H4 (cell line): Measurements from ENCODE around the gene ERICH6B. TPM values are rescaled to one million over a fixed set of nuclear protein-coding genes. Genes with fewer than 3 reads are reported as not detected.
"Not testable (repeated sequence)": the region's sequence is repeated elsewhere in the genome, so short reads cannot be mapped to it uniquely, and the experiment has no call there.

Experiments
- DNase-seq: peaks from one replicate; pipeline ENCODE4 v3.0.0-alpha.2; 2015; ENCODE audit warnings: low spot score
- total RNA-seq: library from RNA; depleted of rRNA; stranded (reverse); fragments of >200 nt; shearing (Covaris generic); gene quantifications from 2 replicates; pipeline ENCODE4 v1.2.3, GENCODE V29; 2014; rRNA removed

Gene ERICH6B
- not detected in 2 replicates for total RNA-seq

- DNase-seq = no peak
These were observed at the start of gene ERICH6B for GRCh38 chr13:45615501-45616101. TSS of gene ERICH6B (minus strand) at chr13:45615739. CDS start at chr13:45597005, 18,734 bp downstream.

DNA sequence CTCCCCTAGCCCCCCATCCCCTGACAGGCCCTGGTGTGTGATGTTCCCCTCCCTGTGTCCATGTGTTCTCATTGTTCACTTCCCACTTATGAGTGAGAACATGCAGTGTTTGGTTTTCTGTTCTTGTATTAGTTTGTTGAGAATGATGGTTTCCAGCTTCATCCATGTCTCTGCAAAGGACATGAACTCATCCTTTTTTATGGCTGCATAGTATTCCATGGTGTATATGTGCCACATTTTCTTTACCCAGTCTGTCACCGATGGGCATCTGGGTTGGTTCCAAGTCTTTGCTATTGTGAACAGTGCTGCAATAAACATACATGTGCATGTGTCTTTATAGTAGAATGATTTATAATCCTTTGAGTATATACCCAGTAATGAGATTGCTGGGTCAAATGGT lies 47.4 kb upstream of the ERICH6B start:
- DNase-seq = not testable (repeated sequence)

- no peak for DNase-seq
These were observed 46.6 kb upstream of the ERICH6B start for GRCh38 chr13:45662162-45662561.

DNA sequence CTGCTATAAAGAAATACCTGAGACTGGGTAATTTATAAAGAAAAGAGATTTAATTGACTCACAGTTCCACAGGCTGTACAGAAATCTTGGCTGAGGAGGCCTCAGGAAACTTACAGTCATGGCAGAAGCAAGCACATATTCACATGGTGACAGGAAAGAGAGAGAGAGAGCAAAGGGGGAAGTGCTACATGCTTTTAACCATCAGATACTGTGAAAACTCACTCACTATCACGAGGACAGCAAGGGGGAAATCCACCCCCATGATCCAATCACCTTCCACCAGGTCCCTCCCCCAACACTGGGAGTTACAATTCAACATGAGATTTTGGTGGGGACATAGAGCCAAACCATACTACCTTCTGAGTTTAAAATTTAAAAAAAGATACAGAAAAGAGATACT lies 44.9 kb upstream of the ERICH6B start:
- DNase-seq = not testable (repeated sequence)

DNA sequence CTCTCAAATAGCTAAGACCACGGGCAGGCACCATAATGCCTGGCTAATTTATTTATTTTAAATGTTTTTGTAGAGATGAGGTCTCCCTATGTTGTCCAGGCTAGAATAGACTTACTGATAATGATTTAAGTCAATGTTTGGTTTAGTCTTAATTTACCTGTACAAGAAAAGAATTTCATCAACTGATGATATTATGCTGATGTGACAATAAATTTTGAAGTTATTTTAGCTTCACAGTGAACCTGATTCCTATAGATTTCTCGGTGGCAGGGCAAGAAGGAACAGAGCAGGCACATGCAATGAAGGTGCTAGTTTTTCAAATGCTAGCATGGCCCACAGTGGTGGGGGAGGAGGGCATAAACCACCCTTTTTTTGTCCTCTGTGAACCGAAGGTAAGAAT lies 44.0 kb upstream of the ERICH6B start:
- DNase-seq = no peak

DNA sequence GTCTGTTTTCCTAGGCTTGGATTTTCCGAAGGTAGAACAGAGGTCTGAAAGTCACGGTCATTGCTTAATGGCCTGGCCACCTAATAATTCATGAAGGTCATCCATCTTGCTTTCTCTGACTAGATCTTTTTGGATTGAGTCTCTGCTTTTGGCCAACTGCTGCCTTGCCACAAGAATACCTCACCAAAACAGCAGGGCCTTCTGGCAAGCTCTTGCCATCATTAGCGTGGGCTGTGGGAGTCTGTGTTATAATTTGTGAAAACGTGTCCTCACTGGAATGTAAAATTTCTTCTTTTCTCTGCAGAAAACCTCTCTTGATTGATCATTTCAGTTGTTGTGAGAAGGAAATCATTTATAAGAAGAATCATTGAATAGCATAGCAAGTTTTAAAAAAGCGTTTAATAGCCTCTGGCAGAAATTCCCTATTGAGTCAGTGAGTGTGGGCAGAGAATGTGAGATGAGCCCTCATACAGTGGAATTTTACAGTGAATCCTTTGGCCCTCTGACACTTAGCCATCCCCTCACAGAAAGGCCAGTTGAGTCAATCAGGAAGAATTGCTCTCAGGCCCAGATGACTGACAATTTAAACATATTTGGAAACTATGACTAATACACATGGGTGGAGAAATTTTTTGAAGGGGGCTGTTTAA lies 43.2 kb upstream of the ERICH6B start:
- no peak for DNase-seq

GRCh38 chr13:45654633-45655349 lies 39.3 kb upstream of the ERICH6B start:
- no peak for DNase-seq

GRCh38 chr13:45645263-45645662 lies 29.7 kb upstream of the ERICH6B start:
- not testable (repeated sequence) for DNase-seq

- DNase-seq = not testable (repeated sequence)
These were observed 26.6 kb upstream of the ERICH6B start for GRCh38 chr13:45642159-45642558.

DNA sequence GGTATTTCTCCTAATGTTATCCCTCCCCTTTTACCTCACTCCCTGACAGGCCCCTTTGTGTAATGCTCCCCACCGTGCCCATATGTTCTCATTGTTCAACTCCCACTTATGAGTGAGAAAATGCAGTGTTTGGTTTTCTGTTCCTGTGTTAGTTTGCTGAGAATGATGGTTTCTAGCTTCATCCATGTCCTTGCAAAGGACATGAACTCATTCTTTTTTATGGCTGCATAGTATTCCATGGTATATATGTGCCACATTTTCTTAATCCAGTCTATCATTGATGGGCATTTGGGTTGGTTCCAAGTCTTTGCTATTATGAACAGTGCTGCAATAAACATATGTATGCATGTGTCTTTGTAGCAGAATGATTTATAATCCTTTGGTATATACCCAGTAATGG lies 19.8 kb upstream of the ERICH6B start:
- not testable (repeated sequence) for DNase-seq

- DNase-seq = no peak
These were observed 15.3 kb upstream of the ERICH6B start for GRCh38 chr13:45630791-45631190.

DNA sequence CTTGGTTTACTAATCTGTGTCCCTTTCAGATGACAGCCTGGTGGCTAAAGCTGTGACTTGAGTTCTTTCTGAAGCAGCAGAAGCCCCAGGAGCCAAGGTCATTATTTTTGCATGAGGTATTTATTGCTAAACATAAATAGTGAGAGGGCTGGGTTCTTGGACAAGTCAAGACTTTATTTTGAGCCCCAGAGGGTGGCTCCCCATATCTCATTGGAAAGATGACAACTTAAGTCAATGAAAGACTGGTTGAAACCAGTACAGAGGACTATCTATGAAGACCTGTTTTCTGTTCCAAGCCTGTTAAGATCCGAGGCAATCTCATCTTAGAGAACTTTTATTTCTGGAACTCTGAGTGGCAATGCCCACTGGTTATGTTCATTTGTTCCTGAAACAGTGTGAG lies 14.4 kb upstream of the ERICH6B start:
- DNase-seq = no peak

DNA sequence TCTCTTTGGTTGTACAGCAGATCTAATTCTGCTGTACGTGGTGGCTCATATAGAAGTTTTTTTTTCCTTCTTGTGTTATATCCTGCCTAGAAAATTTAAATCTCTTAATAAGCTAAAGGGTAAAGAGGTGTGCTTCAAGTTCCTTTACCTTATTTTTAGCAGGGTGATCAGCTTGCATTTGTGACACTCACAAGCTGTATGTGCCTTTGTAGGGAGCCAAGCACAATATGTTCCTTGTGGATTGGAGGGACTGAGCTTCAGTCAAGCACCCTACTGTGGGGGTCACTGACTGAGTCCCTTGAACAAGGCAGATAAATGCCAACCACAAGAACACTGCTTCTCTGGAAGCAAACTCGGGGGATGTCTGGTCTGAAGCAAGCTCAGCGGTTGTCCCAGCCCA lies 12.6 kb upstream of the ERICH6B start:
- no peak for DNase-seq

DNA sequence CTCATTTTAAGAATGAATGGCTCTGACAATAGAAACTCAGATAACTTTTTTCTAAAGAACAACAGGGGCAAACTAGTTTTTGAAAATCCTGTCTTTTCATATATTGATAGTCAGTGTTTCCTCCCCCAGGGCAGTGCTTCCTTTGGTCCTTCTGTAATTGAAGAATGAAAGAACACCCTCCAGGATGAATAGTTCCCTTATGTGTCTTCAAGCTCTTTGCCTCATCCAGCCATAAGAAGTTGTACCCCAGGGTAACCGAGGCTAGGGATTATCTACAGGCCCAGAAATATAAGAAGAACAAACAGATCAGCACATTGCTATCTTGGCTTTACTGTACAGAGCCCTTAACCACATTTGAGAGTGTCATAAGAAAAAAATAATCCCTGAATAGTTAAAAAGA lies 12.1 kb upstream of the ERICH6B start:
- DNase-seq = no peak

DNA sequence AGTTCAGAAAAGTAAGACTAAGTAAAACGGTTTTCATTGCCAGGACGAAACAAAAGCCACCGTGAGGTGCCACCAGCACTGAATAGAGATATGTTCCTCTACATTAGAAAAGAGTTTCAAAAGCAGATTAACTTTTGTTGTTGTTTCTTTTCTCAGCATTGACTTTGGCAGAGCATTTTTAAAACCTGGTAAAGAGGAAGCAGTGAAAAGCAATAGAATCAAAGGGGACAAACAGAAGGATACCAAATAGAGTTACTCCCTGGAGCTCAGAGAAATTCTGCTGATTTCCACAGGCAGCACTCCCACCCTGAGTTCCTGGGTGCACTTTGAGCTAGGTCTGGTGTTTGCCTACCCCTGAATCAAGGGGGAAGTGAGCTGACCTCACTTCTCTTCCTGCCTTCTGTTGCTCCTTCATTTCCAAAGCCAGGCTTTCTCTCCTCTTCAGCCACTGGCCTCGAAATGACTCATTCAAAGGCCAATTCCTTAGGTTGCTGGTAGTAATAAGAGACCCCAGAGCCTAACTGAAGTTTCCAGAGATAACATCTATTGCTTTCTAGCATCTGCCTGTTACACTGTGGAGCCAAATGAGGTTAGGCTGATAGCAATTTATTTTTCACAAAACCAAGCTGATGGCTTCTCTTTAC lies 11.3 kb upstream of the ERICH6B start:
- no peak for DNase-seq

GRCh38 chr13:45623516-45624090 lies 8.1 kb upstream of the ERICH6B start:
- no peak for DNase-seq

DNA sequence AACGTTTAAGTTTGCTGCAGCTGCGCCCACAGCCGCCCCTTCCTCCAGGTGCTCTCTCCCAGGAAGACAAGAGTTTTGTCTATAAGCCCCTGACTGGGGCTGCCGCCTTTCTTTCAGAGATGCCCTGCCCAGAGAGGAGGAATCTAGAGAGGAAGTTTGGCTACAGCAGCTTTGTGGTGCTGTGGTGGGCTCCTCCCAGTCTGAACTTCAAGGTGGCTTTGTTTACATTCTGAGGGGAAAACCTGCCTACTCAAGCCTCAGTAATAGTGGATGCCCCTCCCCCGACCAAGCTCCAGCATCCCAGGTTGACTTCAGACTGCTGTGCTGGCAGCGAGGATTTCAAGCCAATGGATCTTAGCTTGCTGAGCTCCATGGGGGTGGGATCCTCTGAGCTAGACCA lies 6.4 kb upstream of the ERICH6B start:
- DNase-seq = no peak

GRCh38 chr13:45607931-45608330 lies 7.6 kb downstream of the ERICH6B start:
- DNase-seq = no peak

DNA sequence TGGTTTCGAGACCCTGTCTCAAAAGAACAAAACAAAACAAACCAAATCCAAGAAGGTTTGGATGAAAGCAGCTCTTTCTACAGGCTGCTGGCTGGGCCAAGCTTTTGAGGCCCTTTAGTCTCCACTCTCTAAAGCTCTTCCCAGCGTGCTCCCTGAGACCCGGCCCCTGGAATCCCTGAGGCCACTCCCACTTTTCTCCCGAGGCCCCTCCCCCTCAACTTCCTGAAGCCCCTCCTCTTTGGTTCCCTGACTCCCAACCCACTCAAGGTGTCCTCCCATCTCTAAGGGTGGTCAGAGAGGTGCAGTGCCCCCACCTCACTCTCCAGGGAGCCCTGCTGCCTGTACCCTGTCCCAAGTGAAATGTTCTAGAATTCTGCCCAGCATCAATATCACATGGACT lies 10.6 kb downstream of the ERICH6B start:
- DNase-seq = no peak

GRCh38 chr13:45603338-45603737 lies 12.2 kb downstream of the ERICH6B start:
- DNase-seq = no peak

DNA sequence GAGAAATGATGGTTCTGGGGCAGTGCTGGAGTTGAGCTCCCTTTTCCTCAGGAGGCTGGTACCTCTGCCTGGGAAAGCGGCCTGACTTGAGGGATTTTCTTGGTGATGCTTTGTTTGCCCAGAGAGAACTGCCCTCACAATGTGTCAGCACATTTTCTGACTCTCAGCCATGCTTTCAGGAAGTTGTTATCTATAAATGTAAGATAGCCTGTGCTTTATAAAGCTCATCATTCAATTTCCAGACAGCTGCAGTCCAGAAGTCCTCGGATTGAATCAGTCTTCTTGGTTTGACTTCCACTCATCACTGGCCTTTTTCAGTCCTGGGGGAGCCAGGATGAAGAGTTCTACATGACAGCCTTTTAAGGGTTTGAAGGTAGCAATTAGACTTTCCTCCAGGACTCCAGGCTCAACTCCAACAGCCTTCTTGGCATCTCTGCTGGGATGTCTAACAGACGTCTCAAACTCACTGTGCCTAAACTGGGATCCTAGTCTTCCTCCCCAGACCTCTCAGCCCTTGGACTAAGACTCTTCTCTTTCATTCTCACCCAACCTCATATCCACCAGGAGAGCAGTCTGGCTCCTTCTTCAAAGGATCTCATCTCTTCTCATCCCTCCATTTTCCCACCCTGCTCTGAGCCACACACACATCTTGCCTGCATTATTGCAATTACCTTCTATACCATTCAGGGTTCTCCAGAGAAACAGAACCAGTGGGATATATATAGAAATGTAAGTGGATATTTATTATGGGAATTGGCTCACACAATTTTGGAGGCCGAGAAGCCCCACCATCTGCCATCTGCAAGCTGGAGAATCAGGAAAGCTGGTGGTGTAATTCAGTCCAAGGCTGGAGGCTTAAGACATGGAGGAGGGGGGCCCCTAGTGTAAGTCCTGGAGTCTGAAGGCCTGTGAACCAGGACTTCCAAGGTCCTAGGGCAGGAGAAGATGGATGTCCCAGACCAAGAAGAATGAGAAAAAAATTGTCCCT lies 13.1 kb downstream of the ERICH6B start:
- no peak for DNase-seq
